Coronary artery (tissue), 2 donors: Measurements from ENCODE around the gene TECTA.

Experiments
- DNase-seq: peaks from one replicate; pipeline ENCODE4 v3.0.0-alpha.2; 2017; ENCODE audit warnings: low spot score
- H3K27ac ChIP-seq, 2 donors: fragments of 200-600 bp; sonication (generic); one replicate each; pipeline ENCODE4 v1.5.1; 2016 to 2019
- H3K4me3 ChIP-seq: fragments of 200-600 bp; sonication (generic); 2 replicates; pipeline ENCODE4 v1.5.1; 2016; ENCODE audit warnings: mild to moderate bottlenecking, moderate library complexity
- TF ChIP-seq, protein P1 (sequence below): fragments of 200-600 bp; sonication (generic); IDR thresholded peaks from one replicate; pipeline ENCODE4 v1.5.1; 2019; ENCODE audit warnings: antibody characterized with exemption

The TECTA gene

DNA sequence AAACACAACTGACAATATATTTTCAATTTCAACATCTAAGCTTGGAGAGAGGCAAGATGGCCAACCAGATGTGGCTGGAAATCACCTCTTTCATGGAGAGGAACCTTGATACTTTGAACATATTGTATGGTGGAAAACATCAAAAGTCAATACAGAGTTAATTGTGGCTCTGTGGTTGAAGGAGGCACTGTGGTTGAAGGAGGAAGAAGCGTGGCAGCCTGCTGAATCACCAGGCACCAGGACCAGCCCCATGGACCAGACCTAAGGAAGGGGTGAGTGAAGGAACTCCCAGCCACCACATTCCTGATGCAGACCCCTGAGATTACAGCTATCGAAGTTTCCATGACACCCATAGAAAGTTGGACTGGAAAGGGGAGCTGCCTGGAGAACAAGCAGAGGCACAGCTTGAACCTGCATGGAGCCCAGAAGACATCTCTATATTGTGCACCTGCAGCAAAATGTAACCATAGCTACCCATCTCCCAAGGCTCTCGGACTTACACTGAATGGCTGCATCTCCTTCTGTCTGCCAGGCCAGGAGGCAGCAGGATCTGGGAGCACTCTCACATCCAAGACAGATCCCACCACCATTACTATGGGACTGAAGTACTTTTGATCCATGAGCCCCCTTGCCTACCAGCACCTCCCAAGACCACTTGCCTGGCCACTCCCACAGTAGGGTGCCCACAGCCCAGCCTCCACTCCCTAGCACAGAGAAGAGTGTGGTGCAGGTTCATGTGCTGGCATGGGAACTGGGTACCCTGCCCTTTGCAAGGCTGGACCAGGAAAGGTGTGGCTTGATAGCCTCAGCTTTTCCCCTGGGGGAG lies 111.7 kb downstream of the TECTA start:
- no peak for DNase-seq
- H3K27ac ChIP-seq, result no peak overlapping the region
- H3K4me3 ChIP-seq, result no peak overlapping the region
- TF ChIP-seq, protein P1, sequence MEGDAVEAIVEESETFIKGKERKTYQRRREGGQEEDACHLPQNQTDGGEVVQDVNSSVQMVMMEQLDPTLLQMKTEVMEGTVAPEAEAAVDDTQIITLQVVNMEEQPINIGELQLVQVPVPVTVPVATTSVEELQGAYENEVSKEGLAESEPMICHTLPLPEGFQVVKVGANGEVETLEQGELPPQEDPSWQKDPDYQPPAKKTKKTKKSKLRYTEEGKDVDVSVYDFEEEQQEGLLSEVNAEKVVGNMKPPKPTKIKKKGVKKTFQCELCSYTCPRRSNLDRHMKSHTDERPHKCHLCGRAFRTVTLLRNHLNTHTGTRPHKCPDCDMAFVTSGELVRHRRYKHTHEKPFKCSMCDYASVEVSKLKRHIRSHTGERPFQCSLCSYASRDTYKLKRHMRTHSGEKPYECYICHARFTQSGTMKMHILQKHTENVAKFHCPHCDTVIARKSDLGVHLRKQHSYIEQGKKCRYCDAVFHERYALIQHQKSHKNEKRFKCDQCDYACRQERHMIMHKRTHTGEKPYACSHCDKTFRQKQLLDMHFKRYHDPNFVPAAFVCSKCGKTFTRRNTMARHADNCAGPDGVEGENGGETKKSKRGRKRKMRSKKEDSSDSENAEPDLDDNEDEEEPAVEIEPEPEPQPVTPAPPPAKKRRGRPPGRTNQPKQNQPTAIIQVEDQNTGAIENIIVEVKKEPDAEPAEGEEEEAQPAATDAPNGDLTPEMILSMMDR, result no peak

DNA sequence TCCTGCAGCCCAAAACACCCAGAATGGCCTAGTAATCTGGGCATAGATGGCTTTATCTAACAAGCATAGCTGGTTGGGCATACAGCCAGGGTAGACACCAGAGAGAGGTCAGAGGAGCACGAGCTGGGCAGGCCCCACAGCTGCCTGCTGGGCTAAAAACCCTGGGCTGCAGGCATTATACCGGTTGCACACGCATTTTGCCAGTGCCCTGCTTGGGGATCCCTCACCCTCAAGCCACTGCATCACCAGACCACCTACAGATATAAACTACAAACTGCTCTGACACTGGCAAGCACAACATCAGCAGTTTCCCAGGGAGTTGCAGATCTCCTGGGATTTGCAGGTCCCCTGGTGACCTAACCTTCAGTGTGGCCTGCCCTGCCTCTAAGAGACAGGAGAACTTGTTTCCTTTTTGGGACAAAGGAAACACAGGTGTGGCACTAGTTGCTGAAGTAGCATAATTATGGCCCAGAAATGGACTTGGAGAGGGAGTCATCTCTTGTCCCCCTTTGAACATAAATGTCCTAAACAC lies 112.4 kb downstream of the TECTA start:
- Histone ChIP-seq H3K27ac (no peak overlapping the region), H3K4me3 (no peak overlapping the region)
- no peak for DNase-seq
- TF ChIP-seq, protein P1, result no peak

DNA sequence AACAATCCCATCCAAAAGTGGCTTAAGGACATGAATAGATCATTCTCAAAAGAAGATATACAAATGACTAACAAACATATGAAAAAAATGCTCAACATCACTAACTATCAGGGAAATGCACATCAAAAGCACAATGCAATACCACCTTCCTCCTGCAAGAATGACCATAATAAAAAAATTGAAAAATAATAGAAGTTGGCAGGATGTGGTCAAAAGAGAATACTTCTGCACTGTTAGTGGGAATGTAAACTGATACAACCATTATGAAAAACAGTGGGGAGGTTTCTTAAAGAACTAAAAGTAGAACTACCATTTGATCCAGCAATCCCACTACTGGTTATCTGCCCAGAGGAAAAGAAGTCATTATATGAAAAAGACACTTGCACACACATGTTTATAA lies 113.8 kb downstream of the TECTA start:
- Histone ChIP-seq H3K27ac (no peak overlapping the region), H3K4me3 (no peak overlapping the region)
- TF ChIP-seq, protein P1, result no peak
- no peak for DNase-seq

DNA sequence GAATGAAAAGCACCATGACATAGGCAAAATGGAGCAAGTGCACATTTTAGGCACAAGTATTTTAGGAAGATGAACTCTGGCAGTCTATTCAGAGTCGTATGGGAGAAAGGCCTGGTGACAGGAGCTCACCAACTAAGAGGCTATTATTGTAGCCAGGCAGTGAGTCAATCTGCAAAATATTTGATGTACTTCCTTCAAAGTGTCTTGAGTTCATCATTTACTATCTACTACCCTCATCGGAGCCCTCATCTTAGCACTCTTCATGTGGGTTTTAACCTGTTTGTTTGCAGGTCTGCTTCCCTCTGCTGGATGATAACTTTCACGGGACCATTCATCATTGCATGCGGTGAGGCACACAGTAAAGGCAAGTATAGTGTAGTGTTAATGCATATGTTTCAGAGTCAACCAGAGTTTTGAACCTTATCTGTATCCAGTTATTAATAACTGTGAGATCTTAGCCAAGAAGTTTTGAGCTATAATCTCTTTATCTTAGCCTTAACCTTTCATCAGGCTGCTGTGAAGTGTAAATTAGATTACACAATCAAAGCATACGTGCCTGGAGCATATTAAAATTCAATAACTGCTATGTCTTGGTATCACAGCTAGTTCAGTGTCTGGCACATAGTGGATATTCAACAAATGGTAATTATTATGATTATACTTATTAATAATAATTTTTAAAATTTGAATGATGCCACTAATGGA lies 120.6 kb downstream of the TECTA start:
- Histone ChIP-seq H3K27ac (no peak overlapping the region), H3K4me3 (no peak overlapping the region)
- TF ChIP-seq, protein P1, result no peak
- DNase-seq, result no peak

DNA sequence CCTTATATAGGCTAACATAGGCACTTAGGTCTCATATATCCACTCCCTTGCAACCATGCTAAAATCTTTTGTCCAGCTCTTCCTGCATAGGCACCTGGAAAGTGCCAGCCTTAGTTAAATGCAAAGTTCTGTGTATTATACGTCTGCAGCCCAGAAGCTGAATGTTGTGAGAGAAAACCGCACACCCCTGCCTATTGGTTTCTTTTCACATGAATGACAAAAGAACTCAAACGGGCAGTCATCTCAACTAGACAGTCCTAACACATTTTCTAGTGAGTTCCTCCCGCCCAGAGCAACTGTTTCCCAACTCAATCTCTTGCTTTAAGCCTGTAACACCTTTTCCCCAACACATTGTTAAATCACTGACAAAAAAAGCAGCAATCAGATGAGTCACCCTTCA lies 122.1 kb downstream of the TECTA start:
- TF ChIP-seq, protein P1, result no peak
- no peak for DNase-seq
- Histone ChIP-seq H3K4me3 (no peak overlapping the region), H3K27ac (no peak overlapping the region)

DNA sequence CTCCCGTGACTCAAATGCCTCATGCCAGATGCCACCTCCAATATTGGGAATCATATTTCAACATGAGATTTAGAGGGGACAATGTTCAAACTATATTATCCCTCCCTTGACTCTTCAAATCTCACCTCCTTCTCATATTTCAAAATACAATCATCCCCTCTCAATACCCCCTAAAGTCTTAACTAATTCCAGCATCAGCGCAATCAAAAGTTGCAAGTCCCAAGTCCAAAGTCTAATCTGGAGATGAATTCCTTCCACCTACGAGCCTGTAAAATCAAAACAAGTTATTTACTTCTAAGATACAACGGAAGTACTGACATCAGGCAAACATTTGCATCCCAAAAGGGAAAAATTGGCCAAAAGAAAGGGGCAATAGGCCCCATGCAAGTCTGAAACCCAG lies 124.3 kb downstream of the TECTA start:
- TF ChIP-seq, protein P1, result no peak
- H3K27ac ChIP-seq, result no peak overlapping the region
- no peak for DNase-seq
- H3K4me3 ChIP-seq, result no peak overlapping the region
